ENCODE data around the gene TMEM82.
A peak's percentile ranks its signal among the peaks of the same experiment; 100 is the strongest.

Gene TMEM82

DNA sequence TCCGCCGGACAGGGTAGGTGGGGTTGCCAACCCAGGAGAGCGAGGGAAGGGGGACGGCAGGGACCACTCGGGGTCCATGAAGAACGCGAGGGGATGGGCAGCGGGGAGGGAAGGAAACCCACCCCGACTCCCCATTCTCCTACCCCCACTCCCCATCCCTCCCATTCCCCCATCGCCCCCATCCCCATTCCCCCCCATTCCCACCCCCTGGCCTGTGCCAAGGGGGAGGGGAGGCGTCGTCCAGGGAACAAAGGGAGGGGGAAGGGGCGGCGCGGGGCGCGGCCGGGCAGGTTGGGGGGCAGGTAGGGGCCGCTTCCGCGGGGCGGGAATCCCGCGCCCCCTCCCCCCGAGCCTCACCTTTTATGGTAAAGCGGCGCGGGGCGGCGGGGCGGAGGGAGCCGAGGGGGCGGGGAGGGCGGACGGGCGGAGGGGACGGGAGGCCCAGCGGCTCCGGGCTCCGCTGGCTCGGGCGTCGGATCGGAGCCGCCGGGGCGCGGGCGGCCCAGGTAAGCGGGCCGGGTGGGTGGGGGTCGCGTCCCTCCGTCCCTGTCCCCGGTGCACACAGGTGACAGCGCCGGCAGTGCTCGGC, 16.1 kb downstream of the TMEM82 start, which contains the start of gene FBLIM1:
Gene FBLIM1, plus strand, starts transcription at position 453 of the 589 bp plus-strand sequence. CDS start 6,189 bp downstream, outside the sequence.
- DNase-seq: peak; percentile 43

DNA sequence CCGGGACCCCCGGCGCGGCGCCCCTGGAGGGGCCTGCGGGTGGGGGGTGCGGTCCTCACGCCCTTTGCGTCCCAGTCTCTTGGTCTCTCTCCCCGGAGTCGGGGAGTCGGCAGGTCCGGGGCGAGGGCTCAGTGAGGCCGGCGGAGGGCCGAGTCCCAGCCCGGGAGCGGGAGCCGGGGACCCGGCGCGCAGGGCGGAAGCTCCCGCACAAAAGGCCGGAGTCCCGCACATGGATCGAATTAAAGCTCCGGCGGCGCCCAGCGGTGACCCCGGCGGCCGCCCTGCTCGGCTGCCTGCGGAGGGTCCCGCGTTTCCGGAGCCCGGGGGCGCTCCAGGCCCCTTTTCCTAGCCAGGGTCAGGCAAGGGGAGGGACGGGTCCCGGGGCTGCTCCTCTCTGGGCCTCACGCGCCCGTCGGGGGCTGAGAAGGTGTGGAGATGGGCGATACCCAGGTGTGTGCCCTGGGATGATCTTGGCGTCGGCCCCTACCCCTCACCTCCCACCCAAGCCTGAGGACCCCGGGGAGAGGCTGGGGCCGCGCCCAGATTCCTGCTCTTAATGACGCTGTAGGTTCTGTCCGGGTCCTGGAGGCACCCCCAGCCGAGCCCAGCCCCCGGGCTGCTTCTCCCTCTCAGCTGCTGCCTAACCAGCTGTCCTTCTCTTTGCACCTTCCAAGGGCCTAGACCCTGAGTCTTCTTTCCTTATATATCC, 16.8 kb downstream of the TMEM82 start:
- DNase-seq: no peak

DNA sequence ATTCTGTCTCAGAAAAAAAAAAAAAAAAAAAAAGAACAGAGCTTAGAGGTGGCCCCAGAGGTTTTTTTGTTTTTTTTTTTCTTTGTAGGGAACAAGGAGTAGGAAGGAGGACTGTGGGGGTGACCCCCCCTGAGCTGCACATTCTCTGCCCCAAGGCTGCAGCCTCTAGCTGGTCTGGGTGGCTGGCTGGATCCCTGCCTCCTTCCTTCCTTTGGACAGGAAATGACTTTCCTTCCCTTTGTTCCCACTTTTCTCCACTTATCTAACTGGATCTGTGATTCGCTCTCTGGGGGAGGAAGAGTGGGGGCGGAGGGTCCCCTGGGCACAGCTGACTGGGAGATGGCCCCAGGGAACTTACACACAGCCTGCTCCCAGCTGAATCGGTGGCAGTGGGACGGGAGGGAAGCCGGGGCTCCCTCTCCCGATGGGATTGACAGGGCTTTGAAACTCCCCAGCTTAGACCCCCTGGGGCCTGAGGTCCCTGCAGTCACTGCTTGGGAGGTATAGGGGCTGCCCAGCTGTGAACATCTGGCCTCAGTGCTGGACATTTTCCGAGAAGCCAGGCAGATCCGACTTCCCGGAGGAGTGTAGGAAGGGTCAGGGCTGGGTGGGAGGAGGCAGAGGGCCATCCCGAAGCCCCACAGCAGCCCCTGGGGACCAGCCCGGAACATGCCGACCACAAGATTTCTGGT, 18.4 kb downstream of the TMEM82 start:
- DNase-seq: no peak

DNA sequence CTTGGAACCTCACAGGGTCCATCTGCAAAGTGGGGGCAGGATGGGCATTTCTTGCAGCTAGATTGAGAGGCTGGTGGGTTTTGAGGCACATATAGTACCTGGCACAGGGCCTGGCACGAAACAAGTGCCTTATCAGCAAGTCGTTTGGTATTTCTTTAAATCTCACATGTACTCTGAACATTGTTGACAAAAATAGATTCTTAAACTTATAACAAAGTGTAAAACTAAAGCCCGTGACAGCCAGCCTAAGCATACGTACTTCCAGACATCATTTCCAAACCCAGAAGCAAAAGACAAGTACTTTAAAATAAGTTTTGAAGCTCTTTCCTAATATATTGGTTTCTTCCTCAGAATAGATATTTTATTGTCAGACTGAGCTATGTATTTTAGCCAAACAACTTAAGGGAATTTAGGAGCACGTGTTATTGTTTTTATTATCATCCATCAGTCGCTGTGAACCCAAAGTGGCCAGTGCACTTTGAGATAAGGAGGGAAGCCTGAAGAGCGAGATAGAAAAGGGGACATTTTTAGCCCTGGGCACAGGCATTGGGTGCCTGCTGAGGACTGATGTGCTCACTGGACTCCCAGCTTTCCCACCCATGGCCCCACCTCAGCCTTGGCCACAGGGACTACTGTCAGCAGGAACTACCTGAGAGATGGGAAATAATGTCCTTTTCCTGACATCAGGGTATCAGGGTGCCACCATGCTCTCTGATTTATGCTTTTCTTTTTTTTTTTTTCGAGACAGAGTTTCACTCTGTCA, 19.2 kb downstream of the TMEM82 start:
- no peak for DNase-seq

DNA sequence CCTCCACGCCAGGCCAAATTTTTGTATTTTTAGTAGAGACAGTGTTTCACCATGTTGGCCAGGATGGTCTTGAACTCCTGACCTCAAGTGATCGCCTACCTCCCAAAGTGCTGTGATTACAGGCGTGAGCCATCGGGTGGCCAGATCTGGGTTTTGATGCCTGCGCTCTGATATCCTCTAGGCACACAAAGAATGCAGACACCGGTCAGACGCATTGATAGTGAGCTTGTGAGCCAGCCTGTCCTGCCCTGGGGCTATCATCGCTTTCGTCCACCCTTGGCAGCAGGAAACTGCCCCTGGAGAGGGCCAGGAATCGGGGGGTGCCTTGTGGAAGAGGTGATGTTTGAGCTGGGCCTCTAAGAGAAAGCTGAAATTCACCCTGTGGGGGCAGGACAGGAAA, 20.2 kb downstream of the TMEM82 start:
- no peak for DNase-seq

DNA sequence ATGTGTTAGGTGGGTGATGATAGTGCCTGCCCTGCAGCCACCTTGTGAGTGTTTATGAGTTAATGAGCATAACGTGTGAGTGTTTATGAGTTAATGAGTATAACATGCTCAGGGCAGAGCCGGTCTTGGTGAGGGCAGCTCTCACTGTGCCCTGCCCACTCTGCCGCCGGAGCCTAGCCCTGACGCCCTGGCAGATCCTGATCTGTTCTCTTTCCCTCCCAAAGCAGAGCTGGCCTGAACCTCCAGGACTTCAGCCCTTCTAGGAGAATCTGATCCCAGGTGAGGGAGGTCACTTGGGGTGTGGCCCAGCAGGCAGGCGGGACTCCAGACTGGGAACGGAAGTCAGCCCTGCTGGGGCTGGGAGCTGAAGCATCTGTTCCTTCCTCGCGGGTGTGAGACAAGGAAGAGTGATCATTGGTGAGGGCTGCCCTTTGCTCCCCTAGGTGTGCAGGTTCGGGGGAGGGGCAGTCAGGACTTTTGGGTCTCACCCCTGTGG, 22.0 kb downstream of the TMEM82 start:
- DNase-seq: peak; percentile 60

DNA sequence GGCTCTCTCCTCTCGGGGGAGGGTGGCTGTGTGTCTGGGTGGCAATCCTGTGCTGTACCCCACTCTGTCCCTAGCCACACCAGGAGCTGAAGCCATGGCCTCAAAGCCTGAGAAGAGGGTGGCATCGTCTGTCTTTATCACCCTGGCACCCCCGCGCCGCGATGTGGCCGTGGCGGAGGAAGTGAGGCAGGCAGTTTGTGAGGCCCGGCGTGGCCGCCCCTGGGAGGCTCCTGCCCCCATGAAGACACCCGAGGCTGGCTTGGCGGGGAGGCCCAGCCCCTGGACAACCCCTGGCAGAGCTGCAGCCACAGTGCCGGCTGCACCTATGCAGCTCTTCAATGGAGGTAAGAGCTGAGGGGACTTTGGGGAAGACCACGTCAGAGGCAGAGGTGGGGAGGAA, 22.6 kb downstream of the TMEM82 start:
- DNase-seq: no peak

DNA sequence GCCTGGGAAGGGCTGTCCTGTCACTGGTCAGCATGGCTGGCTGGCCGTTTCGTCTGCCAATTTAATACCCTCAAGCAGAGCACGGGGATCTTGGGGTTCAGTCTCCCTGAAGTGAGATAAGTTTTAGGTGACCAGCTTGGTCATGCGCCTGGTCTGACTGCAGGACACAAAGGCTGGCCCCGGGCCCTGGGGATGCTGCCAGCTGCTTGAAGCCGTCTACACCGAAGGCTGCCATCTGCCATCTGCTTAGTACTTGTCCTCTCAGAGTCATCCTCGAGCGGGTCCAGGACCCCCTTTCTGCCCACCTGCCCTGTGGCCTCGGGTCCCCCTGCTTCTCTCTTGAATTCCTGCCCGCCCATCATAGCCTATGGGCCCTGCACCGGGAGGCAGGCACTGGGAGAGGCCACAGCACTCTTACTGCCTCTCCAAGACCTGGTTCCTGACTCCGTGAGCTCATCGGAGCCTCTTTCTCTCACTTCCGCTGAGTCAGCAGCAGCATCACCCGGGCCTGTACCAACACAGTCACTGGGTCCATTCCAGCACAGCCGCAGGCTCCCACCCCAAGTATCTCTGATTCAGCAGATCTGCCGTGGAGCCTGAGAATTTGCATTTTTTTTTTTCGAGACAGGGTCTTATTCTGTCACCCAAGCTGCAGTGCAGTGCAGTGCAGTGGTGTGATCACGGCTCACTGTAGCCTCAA, 23.3 kb downstream of the TMEM82 start:
- no peak for DNase-seq

DNA sequence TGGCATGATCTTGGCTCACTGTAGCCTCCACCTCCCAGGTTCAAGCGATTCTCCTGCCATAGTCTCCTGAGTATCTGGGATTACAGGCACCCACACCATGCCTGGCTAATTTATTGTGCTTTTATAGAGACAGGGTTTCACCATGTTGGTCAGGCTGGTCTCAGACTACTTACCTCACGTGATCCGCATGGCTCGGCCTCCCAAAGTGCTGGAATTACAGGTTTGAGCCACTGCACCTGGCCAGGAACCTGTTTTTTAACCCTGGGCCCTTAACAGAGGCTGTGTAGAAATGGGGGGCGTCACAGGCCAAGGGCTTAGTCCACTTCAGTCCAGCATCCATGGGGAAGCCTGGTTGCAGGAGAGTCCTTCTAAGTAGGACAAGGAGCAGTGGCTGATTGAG, 25.6 kb downstream of the TMEM82 start:
- DNase-seq: no peak

DNA sequence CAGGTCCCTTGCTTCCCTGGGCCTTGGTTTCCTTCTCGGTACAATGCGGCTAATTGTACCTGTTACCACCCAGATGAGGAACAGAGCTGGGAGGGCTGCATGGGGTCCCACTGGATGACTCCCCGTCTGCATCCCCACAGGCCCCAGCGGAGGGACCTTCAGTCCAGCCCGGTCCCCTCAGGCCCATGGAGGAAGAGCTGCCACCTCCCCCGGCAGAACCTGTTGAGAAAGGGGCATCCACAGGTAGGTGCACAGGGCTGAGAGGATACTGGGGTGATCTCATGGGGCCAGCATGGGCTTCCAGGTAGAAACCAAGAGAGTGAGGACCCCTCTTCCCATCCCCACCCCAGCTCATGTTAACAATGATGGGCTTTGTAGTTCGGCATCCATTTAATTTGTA, 26.1 kb downstream of the TMEM82 start:
- no peak for DNase-seq

DNA sequence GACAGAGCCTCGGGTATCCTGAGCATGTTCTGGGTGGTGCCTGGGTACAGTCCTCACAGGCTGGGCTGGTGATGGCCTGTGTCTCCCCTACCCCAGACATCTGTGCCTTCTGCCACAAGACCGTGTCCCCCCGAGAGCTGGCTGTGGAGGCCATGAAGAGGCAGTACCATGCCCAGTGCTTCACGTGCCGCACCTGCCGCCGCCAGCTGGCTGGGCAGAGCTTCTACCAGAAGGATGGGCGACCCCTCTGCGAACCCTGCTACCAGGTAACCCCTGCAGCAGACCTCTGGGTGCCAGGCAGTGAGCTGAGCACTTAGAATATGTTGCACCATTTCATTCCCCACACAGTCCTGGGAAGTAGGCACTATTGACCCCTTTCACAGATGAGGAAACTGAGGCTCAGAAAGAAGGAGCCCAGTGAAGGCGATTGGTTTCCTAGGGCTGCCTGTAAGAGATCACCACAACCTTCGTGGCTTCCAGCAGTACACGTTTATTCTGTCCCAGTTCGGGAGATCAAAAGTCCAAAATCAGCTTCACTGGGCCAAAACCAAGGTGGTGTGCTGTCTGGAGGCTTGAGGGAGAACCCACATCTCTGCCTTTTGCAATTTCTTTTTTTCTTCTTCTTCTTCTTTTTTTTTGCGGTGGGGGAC, 28.1 kb downstream of the TMEM82 start:
- DNase-seq: no peak

DNA sequence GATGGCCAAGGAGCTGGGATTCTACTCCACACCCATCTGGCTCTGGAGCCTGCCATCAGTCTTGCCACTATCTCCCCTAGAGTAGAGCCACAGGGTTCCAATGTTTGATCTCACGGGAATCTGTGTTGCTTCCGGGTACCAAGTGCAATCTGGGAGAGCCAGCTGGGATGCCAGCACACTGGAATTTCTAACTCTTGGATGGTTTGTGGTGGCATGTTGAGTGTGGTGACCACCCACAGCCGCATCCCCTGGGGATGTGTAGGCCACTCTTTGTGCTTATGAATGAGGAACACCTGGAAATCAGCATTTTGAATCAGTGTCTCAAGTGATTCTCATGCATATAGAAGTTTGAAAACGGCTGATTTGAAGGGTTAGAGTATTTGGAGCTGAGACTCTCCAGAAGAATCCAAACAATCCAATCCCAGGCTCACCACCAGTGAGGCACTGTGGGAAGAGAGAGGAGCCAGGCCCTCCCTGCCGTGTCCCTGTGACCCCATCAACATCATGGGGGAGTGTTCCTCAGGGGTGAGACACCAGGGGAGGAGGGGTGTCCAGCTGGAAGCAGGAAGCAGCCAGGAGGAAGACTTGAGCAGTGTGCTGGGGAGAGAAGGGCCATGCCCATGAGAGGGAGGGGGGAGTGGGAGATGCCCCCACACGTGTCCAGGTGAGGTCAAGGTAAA, 29.7 kb downstream of the TMEM82 start:
- DNase-seq: no peak

DNA sequence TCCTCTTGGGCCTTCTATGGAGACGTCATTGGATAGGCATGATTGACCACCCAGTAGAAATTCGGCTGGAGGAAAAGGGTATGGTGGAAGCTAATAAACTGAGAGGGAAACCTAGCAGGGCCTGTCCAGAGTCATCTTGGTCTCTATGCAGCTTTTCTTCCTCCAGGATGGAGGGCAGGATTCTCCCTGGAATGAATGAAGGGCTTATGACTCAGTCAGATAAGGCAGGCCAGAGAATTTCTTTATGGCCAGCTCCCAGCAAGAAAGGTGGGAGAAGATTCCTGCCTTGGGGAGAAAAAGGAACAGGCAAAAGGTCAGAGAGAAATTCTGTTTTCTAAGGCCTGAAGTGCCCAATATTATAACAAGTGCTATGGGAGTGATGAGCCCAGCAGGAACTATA, 33.4 kb downstream of the TMEM82 start:
- no peak for DNase-seq

DNA sequence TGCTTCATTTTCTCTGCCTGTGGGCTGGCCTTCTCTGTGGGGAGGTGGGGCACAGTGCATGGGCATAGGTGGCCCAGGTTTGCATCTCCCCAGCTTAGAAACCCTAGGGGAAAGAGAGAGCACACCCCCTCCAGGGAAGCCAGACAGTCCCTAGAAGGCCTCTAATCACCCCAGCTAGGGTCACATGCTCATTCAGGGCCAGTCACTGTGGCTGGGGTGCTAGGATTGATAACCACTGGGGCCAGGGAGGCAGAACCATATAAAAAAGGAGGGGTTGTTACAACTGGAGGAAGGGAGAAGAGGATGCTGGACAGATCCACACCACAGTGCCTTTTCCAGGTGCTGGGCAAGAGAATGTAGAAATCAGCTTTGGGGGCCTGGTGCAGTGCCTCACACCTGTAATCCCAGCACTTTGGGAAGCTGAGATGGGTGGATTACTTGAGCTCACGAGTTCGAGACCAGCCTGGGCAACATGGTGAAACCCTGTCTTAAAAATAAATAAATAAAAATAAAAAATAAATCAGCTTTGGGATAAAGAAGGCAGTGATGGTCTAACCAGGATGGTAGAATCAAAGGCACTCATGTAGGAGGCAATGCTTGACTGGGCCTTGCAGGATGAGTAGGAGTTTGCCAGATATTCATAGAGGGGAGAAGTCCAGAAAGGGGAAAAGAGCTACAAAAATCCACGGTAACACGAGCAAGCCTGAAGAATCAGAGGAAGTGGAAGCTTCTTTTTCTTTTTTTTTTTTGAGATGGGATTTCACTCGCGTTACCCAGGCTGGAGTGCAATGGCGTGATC, 35.8 kb downstream of the TMEM82 start:
- no peak for DNase-seq

DNA sequence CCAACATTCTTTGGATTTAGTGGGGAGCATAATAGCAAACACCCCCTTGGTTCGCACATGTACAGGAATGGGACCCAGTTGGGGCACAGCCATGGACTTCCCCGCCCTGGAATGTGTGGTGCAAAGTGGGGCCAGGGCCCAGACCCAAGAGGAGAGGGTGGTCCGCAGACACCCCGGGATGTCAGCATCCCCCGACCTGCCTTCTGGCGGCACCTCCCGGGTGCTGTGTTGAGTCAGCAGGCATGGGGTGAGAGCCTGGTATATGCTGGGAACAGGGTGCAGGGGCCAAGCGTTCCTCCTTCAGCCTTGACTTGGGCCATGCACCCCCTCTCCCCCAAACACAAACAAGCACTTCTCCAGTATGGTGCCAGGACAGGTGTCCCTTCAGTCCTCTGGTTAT, 43.4 kb downstream of the TMEM82 start:
- DNase-seq: no peak

DNA sequence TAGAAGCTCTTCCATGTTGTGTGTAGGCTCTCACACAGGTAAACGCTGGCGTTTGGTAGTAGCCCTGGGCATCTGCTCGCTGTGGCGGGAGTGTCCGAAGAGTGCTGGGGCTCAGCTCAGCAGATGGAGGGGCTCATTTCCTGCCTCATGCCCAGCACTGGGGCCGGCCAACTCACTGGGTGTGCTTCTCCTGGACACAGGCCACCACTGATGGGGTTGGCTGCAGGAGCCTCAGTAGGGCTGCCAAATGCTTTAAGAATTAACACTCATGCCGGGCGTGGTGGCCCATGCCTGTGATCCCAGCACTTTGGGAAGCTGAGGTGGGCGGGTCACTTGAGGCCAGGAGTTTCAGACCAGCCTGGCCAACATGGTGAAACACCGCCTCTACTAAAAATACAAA, 44.3 kb downstream of the TMEM82 start:
- no peak for DNase-seq

DNA sequence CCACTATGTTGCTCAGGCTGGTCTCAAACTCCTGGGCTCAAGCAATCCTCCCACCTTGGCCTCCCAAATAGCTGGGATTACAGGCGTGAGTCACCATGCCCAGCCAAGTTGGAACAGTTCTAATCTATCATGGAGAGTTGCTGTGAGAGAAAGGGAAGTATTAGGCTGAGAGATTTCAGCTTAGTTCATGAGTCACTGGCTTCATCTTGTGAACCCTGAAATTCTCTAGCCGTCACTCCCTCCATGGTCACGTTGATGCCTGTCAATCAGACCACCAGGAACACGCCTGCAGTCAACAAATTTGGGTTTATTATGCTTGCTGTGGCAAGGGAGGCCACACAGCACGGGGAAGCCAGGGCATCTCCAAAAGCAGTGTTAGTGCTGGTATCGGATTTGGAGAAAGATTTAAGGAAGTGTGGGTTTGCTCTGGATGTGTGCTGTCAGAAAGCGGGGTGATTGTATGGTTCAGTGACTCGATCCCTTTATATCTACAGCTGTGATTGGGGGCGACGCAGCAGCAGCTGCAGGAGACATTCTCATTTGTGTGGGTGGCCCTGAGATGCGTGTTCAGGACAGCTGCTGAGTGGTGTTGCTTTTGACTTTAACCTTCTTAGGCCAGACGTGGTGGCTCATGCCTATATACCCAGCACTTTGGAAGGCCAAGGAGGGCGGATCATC, 46.5 kb downstream of the TMEM82 start:
- no peak for DNase-seq

DNA sequence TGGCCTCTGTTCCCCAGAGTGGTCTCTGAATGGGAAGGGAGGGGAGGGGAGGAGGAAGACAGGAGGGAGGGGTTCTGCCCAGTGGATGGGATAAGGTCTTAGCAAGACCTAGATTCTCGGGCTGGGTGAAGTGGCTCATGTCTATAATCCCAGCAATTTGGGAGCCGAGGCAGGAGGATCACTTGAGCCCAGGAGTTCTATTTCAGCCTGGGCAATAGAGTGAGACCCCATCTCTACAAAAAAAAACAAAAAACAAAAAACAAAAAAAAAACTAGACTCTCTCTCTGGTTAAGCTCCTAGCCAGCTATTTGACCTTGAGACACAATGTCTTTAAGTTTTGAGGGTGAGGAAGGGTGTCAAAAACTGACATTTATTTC, 53.8 kb downstream of the TMEM82 start:
- DNase-seq: no peak

Data from NCI-H510A treated with DMSO at 0.1 percent for 48 hours (cell line).